SK-N-SH (cell line): ENCODE data around the gene DGKK. TPM values are rescaled to one million over a fixed set of nuclear protein-coding genes. Genes with fewer than 3 reads are reported as not detected.

ENCODE experiments used
- CTCF ChIA-PET: fragments of 300-600, 350-600 bp; formaldehyde crosslinking; extraction: SDS; loops from one replicate; lab custom pipeline; 2021; lab: Yijun Ruan, JAX
- POLR2A ChIA-PET: fragments of 350-600 bp; sonication (Branson Sonifier 250); formaldehyde crosslinking; extraction: SDS; loops from one replicate; lab custom pipeline; 2020; ENCODE audit warnings: antibody characterized with exemption, inconsistent platforms; lab: Yijun Ruan, JAX
- DNase-seq: peaks from one replicate; pipeline ENCODE4 v3.0.0; 2012
- H2AFZ ChIP-seq: fragments of 200-600 bp; sonication (generic); 2 replicates; pipeline ENCODE4 v1.8.1; 2016; ENCODE audit warnings: antibody characterized with exemption, mild to moderate bottlenecking, low read depth
- H3F3A ChIP-seq: fragments of 200-600 bp; sonication (generic); replicated peaks from 2 replicates; pipeline ENCODE3; 2016; ENCODE audit warnings: antibody characterized with exemption, mild to moderate bottlenecking; ENCODE audit not compliant: insufficient read depth
- H3K27ac ChIP-seq, 2 experiments: fragments of 200-500 bp in 1 of 2; fragments of 200-600 bp in 1 of 2; sonication (Bioruptor generic) in 1 of 2; sonication (generic), shearing (Covaris generic) in 1 of 2; 2 replicates each; pipeline versions ENCODE4 v1.5.1 to v1.6.1; 2014 to 2016; ENCODE audit warnings: low read depth in 2 of 2, inconsistent platforms in 1 of 2, low read length in 1 of 2, mild to moderate bottlenecking in 1 of 2, mixed read lengths in 1 of 2
- H3K27me3 ChIP-seq: fragments of 200-600 bp; sonication (generic), shearing (Covaris generic); 2 replicates; pipeline ENCODE4 v1.6.1; 2016; ENCODE audit warnings: mixed run types; ENCODE audit not compliant: insufficient read depth
- H3K36me3 ChIP-seq, 2 experiments: fragments of 200-500 bp in 1 of 2; fragments of 200-600 bp in 1 of 2; sonication (Bioruptor generic) in 1 of 2; sonication (generic) in 1 of 2; replicated peaks in 1 of 2; 2 replicates each; pipeline versions ENCODE3 to v1.5.1; 2014 to 2016; ENCODE audit warnings: low read length in 1 of 2, mild to moderate bottlenecking in 1 of 2; ENCODE audit not compliant: insufficient read depth in 2 of 2, control insufficient read depth in 1 of 2
- H3K4me1 ChIP-seq, 2 experiments: fragments of 200-500 bp in 1 of 2; fragments of 200-600 bp in 1 of 2; sonication (Bioruptor generic) in 1 of 2; sonication (generic), shearing (Covaris generic) in 1 of 2; 2 replicates each; pipeline versions ENCODE4 v1.5.1 to v1.6.1; 2014 to 2016; ENCODE audit warnings: low read depth in 1 of 2, low read length in 1 of 2, mixed run types in 1 of 2; ENCODE audit not compliant: insufficient read depth in 2 of 2, control insufficient read depth in 1 of 2
- H3K4me2 ChIP-seq: fragments of 200-600 bp; sonication (generic), shearing (Covaris generic); 2 replicates; pipeline ENCODE4 v1.6.1; 2017; ENCODE audit warnings: mixed run types
- H3K4me3 ChIP-seq, 2 experiments: fragments of 200-500 bp in 1 of 2; fragments of 200-600 bp in 1 of 2; sonication (Bioruptor generic) in 1 of 2; sonication (generic), shearing (Covaris generic) in 1 of 2; 2 replicates each; pipeline versions ENCODE4 v1.5.1 to v1.8.1; 2014 to 2016; ENCODE audit warnings: low read depth in 2 of 2, inconsistent platforms in 1 of 2, low read length in 1 of 2, mild to moderate bottlenecking in 1 of 2, mixed read lengths in 1 of 2, moderate library complexity in 1 of 2
- H3K79me2 ChIP-seq: fragments of 200-600 bp; sonication (generic); 2 replicates; pipeline ENCODE4 v1.8.1; 2017; ENCODE audit warnings: mild to moderate bottlenecking; ENCODE audit not compliant: insufficient read depth
- H3K9ac ChIP-seq: fragments of 200-600 bp; sonication (generic); 2 replicates; pipeline ENCODE4 v1.6.1; 2017; ENCODE audit warnings: mixed run types
- H3K9me2 ChIP-seq: fragments of 200-600 bp; sonication (generic); 2 replicates; pipeline ENCODE4 v1.6.1; 2017; ENCODE audit warnings: mixed run types
- H3K9me3 ChIP-seq: fragments of 200-600 bp; sonication (generic); 2 replicates; pipeline ENCODE4 v1.6.1; 2017; ENCODE audit warnings: mixed run types, mild to moderate bottlenecking, moderate library complexity
- H4K20me1 ChIP-seq: fragments of 200-600 bp; sonication (generic); 2 replicates; pipeline ENCODE4 v1.6.1; 2017; ENCODE audit warnings: mild to moderate bottlenecking, mixed run types; ENCODE audit not compliant: insufficient read depth
- CHD2 ChIP-seq: fragments of 150-350 bp; IDR thresholded peaks from 2 replicates; pipeline ENCODE4 v1.6.1; 2018; ENCODE audit warnings: low read length; ENCODE audit not compliant: partially characterized antibody
- EP300 ChIP-seq, 2 experiments: IDR thresholded peaks; 2 replicates each; pipeline versions ENCODE4 v1.4.0 to v1.6.1; 2012; ENCODE audit warnings: borderline replicate concordance in 1 of 2, low read depth in 1 of 2, low read length in 1 of 2
- EZH2phosphoT487 ChIP-seq: fragments of 200-600 bp; sonication (generic); IDR thresholded peaks from 2 replicates; pipeline ENCODE4 v1.6.1; 2017; ENCODE audit warnings: low read depth, mixed run types, mild to moderate bottlenecking, antibody characterized with exemption, moderate library complexity, borderline replicate concordance
- FOXJ3 ChIP-seq: sonication (generic); formaldehyde crosslinking; IDR thresholded peaks from 2 replicates; pipeline ENCODE4 v1.5.1; 2020; ENCODE audit warnings: mild to moderate bottlenecking, missing genetic modification reagents
- FOXM1 ChIP-seq: IDR thresholded peaks from 2 replicates; pipeline ENCODE4 v1.4.0; 2012; ENCODE audit warnings: low read depth, mild to moderate bottlenecking
- GABPA ChIP-seq: IDR thresholded peaks from 2 replicates; pipeline ENCODE4 v1.4.0; 2012; ENCODE audit warnings: low read depth, mild to moderate bottlenecking
- MEF2A ChIP-seq: IDR thresholded peaks from 2 replicates; pipeline ENCODE4 v1.4.0; 2012; ENCODE audit warnings: low read depth, borderline replicate concordance
- NFIC ChIP-seq: IDR thresholded peaks from 2 replicates; pipeline ENCODE4 v1.4.0; 2012; ENCODE audit warnings: borderline replicate concordance
- RAD21 ChIP-seq: IDR thresholded peaks from 2 replicates; pipeline ENCODE4 v1.6.1; 2012; ENCODE audit warnings: mild to moderate bottlenecking, low read length
- RCOR1 ChIP-seq: fragments of 150-350 bp; IDR thresholded peaks from 2 replicates; pipeline ENCODE4 v1.6.1; 2017; ENCODE audit warnings: antibody characterized with exemption, low read length
- RFX5 ChIP-seq: IDR thresholded peaks from 2 replicates; pipeline ENCODE4 v1.6.1; 2012; ENCODE audit warnings: mild to moderate bottlenecking, improper control_type of control experiment, low read length
- RXRA ChIP-seq: IDR thresholded peaks from 2 replicates; pipeline ENCODE4 v1.4.0; 2012; ENCODE audit warnings: low read depth, mild to moderate bottlenecking, borderline replicate concordance
- SIN3A ChIP-seq: IDR thresholded peaks from 2 replicates; pipeline ENCODE4 v1.6.1; 2012; ENCODE audit warnings: low read depth, mild to moderate bottlenecking, low read length, moderate library complexity, borderline replicate concordance
- SMC3 ChIP-seq: IDR thresholded peaks from 2 replicates; pipeline ENCODE4 v1.6.1; 2012; ENCODE audit warnings: low read depth, low read length, improper control_type of control experiment
- TAF1 ChIP-seq: IDR thresholded peaks from 2 replicates; pipeline ENCODE4 v1.6.1; 2012; ENCODE audit warnings: low read depth, mild to moderate bottlenecking, low read length, moderate library complexity, borderline replicate concordance
- TEAD4 ChIP-seq: IDR thresholded peaks from 2 replicates; pipeline ENCODE4 v1.4.0; 2012; ENCODE audit warnings: mild to moderate bottlenecking, borderline replicate concordance; ENCODE audit not compliant: insufficient read depth
- YY1 ChIP-seq: IDR thresholded peaks from 2 replicates; pipeline ENCODE4 v1.4.0; 2012; ENCODE audit warnings: low read depth, mild to moderate bottlenecking
- ZBTB33 ChIP-seq: IDR thresholded peaks from 2 replicates; pipeline ENCODE4 v1.4.0; 2012; ENCODE audit warnings: low read depth, borderline replicate concordance
- WGBS: methylation state at CpG from one replicate; pipeline ENCODE4 v1.1.6; 2017; ENCODE audit warnings: low lambda C conversion rate; 5-methylcytosine and 5-hydroxymethylcytosine counted together
- polyA plus RNA-seq, 3 experiments: library from polyadenylated mRNA; depleted of rRNA; stranded (reverse); fragments of >200 nt; gene quantifications; 2 replicates each; pipeline ENCODE4 v1.2.3, GENCODE V29; 2012
- TF ChIP-seq, protein P1 (sequence below): fragments of 150-350 bp; IDR thresholded peaks from 2 replicates; pipeline ENCODE4 v1.6.1; 2016; ENCODE audit warnings: mild to moderate bottlenecking, low read depth, low read length
- TF ChIP-seq, protein P2 (sequence below): IDR thresholded peaks from 2 replicates; pipeline ENCODE4; 2012

The DGKK gene
- polyA plus RNA-seq, 1 of the 3 experiments (the other 2 are of a cell fraction): 0.02 TPM

DNA sequence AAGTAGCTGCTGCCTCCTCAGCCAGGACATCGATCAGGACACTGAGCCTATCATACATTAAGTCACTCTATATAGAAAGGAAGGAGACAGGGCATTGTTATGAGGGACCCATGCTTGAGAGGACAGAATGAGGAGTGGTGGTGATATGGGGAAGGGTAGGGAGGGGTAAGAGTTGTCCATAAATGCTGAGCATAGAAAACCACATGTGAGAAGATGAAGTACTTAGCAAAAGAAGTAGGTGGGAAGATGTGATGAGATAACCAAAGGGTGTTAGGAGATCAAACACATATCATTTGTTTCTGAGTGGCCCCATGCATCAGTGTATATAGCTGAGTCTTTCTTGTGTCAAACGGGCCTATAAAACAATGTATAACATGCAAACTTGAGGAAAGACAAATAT, 84.1 kb downstream of the DGKK start:
- H3K4me3 ChIP-seq: no peak overlapping the region
- ChIA-PET CTCF (no interaction called here), POLR2A (no interaction called here)
- H3K36me3 ChIP-seq: no peaks in the 10 kb centered on the region
- H2AFZ ChIP-seq: no peak overlapping the region
- DNase-seq: no peak
- H3K27ac ChIP-seq: no peak overlapping the region
- H3K9ac ChIP-seq: no peak overlapping the region
- no peaks in the 10 kb centered on the region for H3F3A ChIP-seq
- H3K79me2 ChIP-seq: no peaks in the 10 kb centered on the region
- no peaks in the 10 kb centered on the region; the same call in 1 of the 2 replicates for H3K27me3 ChIP-seq
- TF ChIP-seq ZBTB33 (no peak), RCOR1 (no peak), EZH2phosphoT487 (no peak), MEF2A (no peak), TAF1 (no peak)
- H3K9me2 ChIP-seq: no peaks in the 10 kb centered on the region
- H3K4me2 ChIP-seq: no peak overlapping the region
- no peaks in the 10 kb centered on the region for H4K20me1 ChIP-seq
- H3K4me1 ChIP-seq: no peaks in the 10 kb centered on the region
- H3K9me3 ChIP-seq: no peaks in the 10 kb centered on the region
- WGBS: 6% methylated on average over 2 of the region's 2 CpGs

DNA sequence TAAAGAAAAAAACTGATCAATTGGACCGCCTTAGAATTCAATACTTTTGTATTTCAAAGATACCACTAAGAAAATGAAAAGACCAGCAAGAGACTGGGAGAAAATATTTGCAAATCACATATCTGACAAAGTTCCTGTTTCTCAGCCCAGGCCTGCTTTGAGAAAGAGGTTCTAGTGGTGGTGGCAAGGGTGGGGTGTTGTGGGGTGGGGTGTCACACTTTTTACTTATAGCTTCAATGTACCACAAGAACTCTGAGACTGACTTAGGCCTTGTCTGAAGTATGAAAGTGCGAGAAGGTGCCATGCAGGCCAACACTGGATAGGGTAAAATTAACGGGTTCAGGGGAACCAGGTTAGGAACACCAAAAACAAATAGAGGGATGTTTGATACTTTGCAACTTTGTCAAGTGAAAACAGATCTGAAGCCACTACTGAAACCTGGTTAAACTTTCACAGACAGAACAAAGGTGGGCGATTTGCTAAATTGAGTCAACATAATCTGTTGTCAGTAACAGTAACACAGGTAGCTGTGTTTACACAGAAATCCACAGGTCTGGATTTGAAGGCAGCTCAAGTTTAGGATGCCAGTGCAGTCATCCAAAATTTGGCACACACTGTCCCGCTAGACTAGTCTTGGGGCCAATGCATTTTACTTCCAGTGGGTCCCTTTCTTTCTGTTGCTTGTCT, 88.8 kb downstream of the DGKK start:
- Histone ChIP-seq H3K4me3 (no peak overlapping the region), H3K79me2 (no peaks in the 10 kb centered on the region), H3K4me2 (no peak overlapping the region), H4K20me1 (no peaks in the 10 kb centered on the region), H3K4me1 (no peaks in the 10 kb centered on the region), H3K9me3 (no peaks in the 10 kb centered on the region), H3K27ac (no peak overlapping the region), H3K36me3 (no peaks in the 10 kb centered on the region), H3F3A (no peaks in the 10 kb centered on the region), H3K9me2 (no peaks in the 10 kb centered on the region), H3K9ac (no peak overlapping the region)
- POLR2A ChIA-PET: no interaction called here
- no peak for DNase-seq
- 14% methylated on average over 5 of the region's 5 CpGs for WGBS
- TF ChIP-seq RXRA (no peak), SMC3 (no peak), GABPA (no peak), TAF1 (no peak), NFIC (no peak), YY1 (no peak), RAD21 (no peak), CHD2 (no peak), EZH2phosphoT487 (no peak), MEF2A (no peak), EP300 (IDR thresholded peaks at IDR 0.05; ENCODE audit: borderline replicate concordance in 1 of 2, low read depth in 1 of 2, low read length in 1 of 2) (no peak), FOXM1 (no peak), FOXJ3 (CRISPR knock-in tag) (no peak), TEAD4 (no peak), SIN3A (no peak), RFX5 (no peak)
- TF ChIP-seq, protein P1, sequence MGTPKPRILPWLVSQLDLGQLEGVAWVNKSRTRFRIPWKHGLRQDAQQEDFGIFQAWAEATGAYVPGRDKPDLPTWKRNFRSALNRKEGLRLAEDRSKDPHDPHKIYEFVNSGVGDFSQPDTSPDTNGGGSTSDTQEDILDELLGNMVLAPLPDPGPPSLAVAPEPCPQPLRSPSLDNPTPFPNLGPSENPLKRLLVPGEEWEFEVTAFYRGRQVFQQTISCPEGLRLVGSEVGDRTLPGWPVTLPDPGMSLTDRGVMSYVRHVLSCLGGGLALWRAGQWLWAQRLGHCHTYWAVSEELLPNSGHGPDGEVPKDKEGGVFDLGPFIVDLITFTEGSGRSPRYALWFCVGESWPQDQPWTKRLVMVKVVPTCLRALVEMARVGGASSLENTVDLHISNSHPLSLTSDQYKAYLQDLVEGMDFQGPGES: no peak
- TF ChIP-seq, protein P2, sequence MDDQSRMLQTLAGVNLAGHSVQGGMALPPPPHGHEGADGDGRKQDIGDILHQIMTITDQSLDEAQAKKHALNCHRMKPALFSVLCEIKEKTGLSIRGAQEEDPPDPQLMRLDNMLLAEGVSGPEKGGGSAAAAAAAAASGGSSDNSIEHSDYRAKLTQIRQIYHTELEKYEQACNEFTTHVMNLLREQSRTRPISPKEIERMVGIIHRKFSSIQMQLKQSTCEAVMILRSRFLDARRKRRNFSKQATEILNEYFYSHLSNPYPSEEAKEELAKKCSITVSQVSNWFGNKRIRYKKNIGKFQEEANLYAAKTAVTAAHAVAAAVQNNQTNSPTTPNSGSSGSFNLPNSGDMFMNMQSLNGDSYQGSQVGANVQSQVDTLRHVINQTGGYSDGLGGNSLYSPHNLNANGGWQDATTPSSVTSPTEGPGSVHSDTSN: no peak
- TF ChIP-seq, all 33 proteins: peak for 0
- H2AFZ ChIP-seq: no peak overlapping the region
- H3K27me3 ChIP-seq: no peaks in the 10 kb centered on the region; the same call in 1 of the 2 replicates
- CTCF ChIA-PET: no interaction called here
